Vagina (tissue), 2 donors: Measurements from ENCODE around the gene SFN. TPM values are rescaled to one million over a fixed set of nuclear protein-coding genes. Genes with fewer than 3 reads are reported as not detected.
"Not testable (repeated sequence)": the region's sequence is repeated elsewhere in the genome, so short reads cannot be mapped to it uniquely, and the experiment has no call there.

Experiments
- DNase-seq, 2 donors: peaks; one replicate each; pipeline ENCODE4 v3.0.0-alpha.2; 2017; ENCODE audit errors: extremely low spot score in 2 of 2
- H3K27ac ChIP-seq: fragments of 200-600 bp; sonication (generic); one replicate; pipeline ENCODE4 v1.5.1; 2019
- H3K27me3 ChIP-seq: fragments of 200-600 bp; sonication (generic); one replicate; pipeline ENCODE4 v1.5.1; 2019
- H3K36me3 ChIP-seq, 2 donors: fragments of 200-600 bp; sonication (generic); one replicate each; pipeline ENCODE4 v1.5.1; 2017 to 2019
- H3K4me1 ChIP-seq: fragments of 200-600 bp; sonication (generic); one replicate; pipeline ENCODE4 v1.5.1; 2019
- H3K4me3 ChIP-seq, 2 donors: fragments of 200-600 bp; sonication (generic); 1 replicate in 1 of 2; 2 replicates in 1 of 2; pipeline ENCODE4 v1.5.1; 2016 to 2019
- H3K9me3 ChIP-seq: fragments of 200-600 bp; sonication (generic); one replicate; pipeline ENCODE4 v1.5.1; 2019
- POLR2A ChIP-seq, 2 donors: fragments of 450-650 bp; IDR thresholded peaks; one replicate each; pipeline ENCODE4 v1.6.1; 2017; ENCODE audit warnings: antibody characterized with exemption in 2 of 2, mild to moderate bottlenecking in 2 of 2, moderate library complexity in 2 of 2
- POLR2AphosphoS5 ChIP-seq, 2 donors: sonication (generic); formaldehyde crosslinking; IDR thresholded peaks; one replicate each; pipeline ENCODE4 v1.9.0; 2017; ENCODE audit warnings: antibody characterized with exemption in 2 of 2, mild to moderate bottlenecking in 2 of 2, low read depth in 1 of 2; ENCODE audit not compliant: insufficient read depth in 1 of 2
- intact Hi-C: fragments of 100-400 bp; cut with DNase I; formaldehyde crosslinking; loops from one replicate; pipeline ENCODE4 v1.15.1; 2023
- total RNA-seq: library from RNA; depleted of rRNA; stranded (reverse); fragments of >200 nt; gene quantifications from one replicate; pipeline ENCODE4 v1.2.3, GENCODE V29; 2016
- TF ChIP-seq, protein P1 (sequence below), 3 experiments: fragments of 450-650 bp in 2 of 3; fragments of 200-600 bp in 1 of 3; sonication (generic) in 1 of 3; IDR thresholded peaks; one replicate each; pipeline ENCODE4 v1.5.1; 2017 to 2019; ENCODE audit warnings: antibody characterized with exemption in 3 of 3, mild to moderate bottlenecking in 2 of 3, moderate library complexity in 2 of 3

The SFN gene
- total RNA-seq, 1 donor from 2014 or later: 406 TPM

DNA sequence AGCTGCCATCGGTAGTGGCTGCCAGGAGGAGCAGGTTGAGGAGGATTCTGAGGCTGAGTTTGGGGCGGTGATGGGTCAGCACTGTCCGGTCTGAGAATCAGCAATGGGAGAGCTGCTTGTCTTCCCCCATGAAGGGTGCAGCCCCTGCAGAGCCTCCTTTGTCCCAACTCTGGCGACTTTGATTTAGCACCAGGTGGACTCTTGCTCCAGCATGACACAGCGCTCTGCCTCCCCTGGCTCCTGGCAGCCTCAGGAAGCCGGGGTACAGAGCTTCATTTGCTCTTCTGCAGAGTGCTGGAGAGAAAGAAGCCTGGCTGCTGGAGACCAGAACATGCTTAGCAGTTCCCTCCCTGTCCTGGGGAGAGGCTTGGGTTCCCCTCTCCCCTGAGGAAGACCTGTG, 23.2 kb upstream of the SFN start:
- Histone ChIP-seq H3K4me3 (no peak overlapping the region), H3K27me3 (no peaks in the 10 kb centered on the region), H3K27ac (no peak overlapping the region), H3K4me1 (no peaks in the 10 kb centered on the region), H3K9me3 (no peaks in the 10 kb centered on the region), H3K36me3 (peaks cover 0 to 54% of the 10 kb centered on the region in 2 donors)
- intact Hi-C loops: no loop called here
- no peak for TF ChIP-seq POLR2A (IDR thresholded peaks at IDR 0.05)
- TF ChIP-seq, protein P1, sequence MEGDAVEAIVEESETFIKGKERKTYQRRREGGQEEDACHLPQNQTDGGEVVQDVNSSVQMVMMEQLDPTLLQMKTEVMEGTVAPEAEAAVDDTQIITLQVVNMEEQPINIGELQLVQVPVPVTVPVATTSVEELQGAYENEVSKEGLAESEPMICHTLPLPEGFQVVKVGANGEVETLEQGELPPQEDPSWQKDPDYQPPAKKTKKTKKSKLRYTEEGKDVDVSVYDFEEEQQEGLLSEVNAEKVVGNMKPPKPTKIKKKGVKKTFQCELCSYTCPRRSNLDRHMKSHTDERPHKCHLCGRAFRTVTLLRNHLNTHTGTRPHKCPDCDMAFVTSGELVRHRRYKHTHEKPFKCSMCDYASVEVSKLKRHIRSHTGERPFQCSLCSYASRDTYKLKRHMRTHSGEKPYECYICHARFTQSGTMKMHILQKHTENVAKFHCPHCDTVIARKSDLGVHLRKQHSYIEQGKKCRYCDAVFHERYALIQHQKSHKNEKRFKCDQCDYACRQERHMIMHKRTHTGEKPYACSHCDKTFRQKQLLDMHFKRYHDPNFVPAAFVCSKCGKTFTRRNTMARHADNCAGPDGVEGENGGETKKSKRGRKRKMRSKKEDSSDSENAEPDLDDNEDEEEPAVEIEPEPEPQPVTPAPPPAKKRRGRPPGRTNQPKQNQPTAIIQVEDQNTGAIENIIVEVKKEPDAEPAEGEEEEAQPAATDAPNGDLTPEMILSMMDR (IDR thresholded peaks at IDR 0.05): no peak
- no peak for TF ChIP-seq POLR2AphosphoS5 (IDR thresholded peaks at IDR 0.05; ENCODE audit: insufficient read depth in 1 of 2, low read depth in 1 of 2)
- DNase-seq: no peak

GRCh38 chr1:26844424-26845196, 18.3 kb upstream of the SFN start:
- no peak for TF ChIP-seq POLR2AphosphoS5 (IDR thresholded peaks at IDR 0.05; ENCODE audit: insufficient read depth in 1 of 2, low read depth in 1 of 2)
- TF ChIP-seq POLR2A (IDR thresholded peaks at IDR 0.05): no peak
- TF ChIP-seq, protein P1 (IDR thresholded peaks at IDR 0.05): no peak
- intact Hi-C loops: no loop called here
- Histone ChIP-seq H3K36me3 (peaks cover 0 to 50% of the 10 kb centered on the region in 2 donors), H3K4me1 (peaks cover 15% of the 10 kb centered on the region), H3K27me3 (no peaks in the 10 kb centered on the region), H3K9me3 (no peaks in the 10 kb centered on the region), H3K27ac (no peak overlapping the region), H3K4me3 (no peak overlapping the region)
- DNase-seq: no peak

DNA sequence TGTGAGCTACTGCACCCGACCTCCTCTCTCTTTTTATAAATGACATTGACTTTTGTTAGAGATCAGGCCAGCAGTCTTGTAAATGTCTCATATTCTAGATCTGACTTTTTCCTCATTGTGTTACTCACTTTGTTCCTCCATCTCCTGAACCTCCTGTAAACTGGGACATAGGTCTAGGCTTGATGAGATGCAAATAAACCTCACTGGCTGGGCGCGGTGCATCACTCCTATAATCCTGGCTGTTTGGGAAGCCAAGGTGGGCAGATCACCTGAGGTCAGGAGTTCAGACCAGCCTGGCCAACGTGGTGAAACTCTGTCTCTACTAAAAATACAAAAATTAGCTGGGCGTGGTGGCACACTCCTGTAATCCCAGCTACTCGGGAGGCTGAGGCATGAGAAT, 15.1 kb upstream of the SFN start:
- H3K27me3 ChIP-seq, DNase-seq, H3K4me3 ChIP-seq, H3K9me3 ChIP-seq, intact Hi-C loops, H3K27ac ChIP-seq: not testable (repeated sequence)
- Histone ChIP-seq H3K36me3 (peaks cover 0 to 61% of the 10 kb centered on the region in 2 donors), H3K4me1 (peaks cover 18% of the 10 kb centered on the region)

- no peaks in the 10 kb centered on the region for H3K27me3 ChIP-seq
- intact Hi-C loops: no loop called here
- H3K4me1 ChIP-seq: peaks cover 24% of the 10 kb centered on the region
- DNase-seq: no peak
- H3K36me3 ChIP-seq: peaks cover 0 to 56% of the 10 kb centered on the region in 2 donors
- H3K4me3 ChIP-seq: no peak overlapping the region
- TF ChIP-seq, protein P1 (IDR thresholded peaks at IDR 0.05): no peak
- TF ChIP-seq POLR2AphosphoS5 (IDR thresholded peaks at IDR 0.05; ENCODE audit: insufficient read depth in 1 of 2, low read depth in 1 of 2) (no peak), POLR2A (IDR thresholded peaks at IDR 0.05) (no peak)
- H3K9me3 ChIP-seq: no peaks in the 10 kb centered on the region
- peak overlapping the region; percentile 76 for H3K27ac ChIP-seq
These were observed 14.4 kb upstream of the SFN start for GRCh38 chr1:26848499-26848898.

GRCh38 chr1:26848941-26849774, 13.8 kb upstream of the SFN start:
- intact Hi-C loops: no loop called here
- Histone ChIP-seq H3K4me3 (no peak overlapping the region), H3K36me3 (peaks cover 0 to 59% of the 10 kb centered on the region in 2 donors), H3K27me3 (no peaks in the 10 kb centered on the region), H3K27ac (peak overlapping the region; percentile 76), H3K9me3 (no peaks in the 10 kb centered on the region), H3K4me1 (peaks cover 31% of the 10 kb centered on the region)
- DNase-seq: no peak
- TF ChIP-seq POLR2AphosphoS5 (IDR thresholded peaks at IDR 0.05; ENCODE audit: insufficient read depth in 1 of 2, low read depth in 1 of 2) (peak; percentile 32 to 54), POLR2A (IDR thresholded peaks at IDR 0.05) (no peak)
- TF ChIP-seq, protein P1 (IDR thresholded peaks at IDR 0.05): no peak
